Endothelial cell of umbilical vein (primary cell): ENCODE measurements around the gene ANKRD61. TPM values are rescaled to one million over a fixed set of nuclear protein-coding genes. Genes with fewer than 3 reads are reported as not detected.
"Not testable (repeated sequence)": the region's sequence is repeated elsewhere in the genome, so short reads cannot be mapped to it uniquely, and the experiment has no call there.

Source experiments
- BruUV-seq: library from RNA; stranded (reverse); fragments of 400-500 nt; replicated peaks from 2 replicates; lab custom pipeline; 2021; lab: Mats Ljungman, UMichigan
- CTCF ChIA-PET: fragments of 300-600, 350-600 bp; sonication (Branson Sonifier 250); formaldehyde crosslinking; loops from one replicate; lab custom pipeline; 2021; ENCODE audit warnings: antibody characterized with exemption, inconsistent platforms; lab: Charles Lee
- POLR2A ChIA-PET: fragments of 300-600, 350-600 bp; sonication (Branson Sonifier 250); formaldehyde crosslinking; loops from one replicate; lab custom pipeline; 2021; ENCODE audit warnings: antibody characterized with exemption, inconsistent platforms; lab: Charles Lee
- DNase-seq: peaks from one replicate; pipeline ENCODE4 v3.0.0-alpha.2; 2011; ENCODE audit warnings: low read depth, low spot score
- FAIRE-seq: peaks from 2 replicates; lab custom pipeline; 2011; peaks lifted over from hg19 to GRCh38; lab: Jason Lieb, UNC
- H2AFZ ChIP-seq: 2 replicates; pipeline ENCODE4 v1.6.0; 2012; ENCODE audit warnings: low read depth, low read length, control low read depth, inconsistent platforms
- H3K27ac ChIP-seq: 2 replicates; pipeline ENCODE4 v1.5.1; 2011; ENCODE audit warnings: low read depth, mild to moderate bottlenecking, control low read depth, low read length, moderate library complexity; ENCODE audit not compliant: insufficient read depth
- H3K27me3 ChIP-seq, 2 experiments: 2 replicates each; pipeline versions ENCODE4 v1.6.0 to v1.6.1; 2011; ENCODE audit warnings: low read length in 2 of 2, mixed read lengths in 1 of 2; ENCODE audit not compliant: control insufficient read depth in 2 of 2, insufficient read depth in 2 of 2
- H3K36me3 ChIP-seq, 2 experiments: 2 replicates in 1 of 2; 3 replicates in 1 of 2; pipeline ENCODE4 v1.5.1; 2011; ENCODE audit warnings: low read length in 2 of 2, mild to moderate bottlenecking in 1 of 2, moderate library complexity in 1 of 2; ENCODE audit not compliant: control insufficient read depth in 2 of 2, insufficient read depth in 2 of 2; ENCODE audit errors: extremely low read depth in 1 of 2
- H3K4me1 ChIP-seq: 3 replicates; pipeline ENCODE4 v1.5.1; 2011; ENCODE audit warnings: mild to moderate bottlenecking, low read length; ENCODE audit not compliant: control insufficient read depth, insufficient read depth; ENCODE audit errors: extremely low read depth
- H3K4me2 ChIP-seq: 2 replicates; pipeline ENCODE4 v1.6.1; 2011; ENCODE audit warnings: low read length, control low read depth, mixed read lengths; ENCODE audit not compliant: insufficient read depth
- H3K4me3 ChIP-seq, 3 experiments: fragments of 200-600 bp in 1 of 3; sonication (generic), shearing (Covaris generic) in 1 of 3; replicated peaks in 1 of 3; 2 replicates each; pipeline ENCODE4 v1.5.1; 2011 to 2016; ENCODE audit warnings: control low read depth in 3 of 3, low read length in 3 of 3, mild to moderate bottlenecking in 2 of 3, inconsistent platforms in 1 of 3, low read depth in 1 of 3, moderate library complexity in 1 of 3; ENCODE audit not compliant: insufficient read depth in 1 of 3
- H3K79me2 ChIP-seq: 2 replicates; pipeline ENCODE4 v1.6.0; 2012; ENCODE audit warnings: low read length, inconsistent platforms; ENCODE audit not compliant: control insufficient read depth, insufficient read depth
- H3K9ac ChIP-seq: replicated peaks from 2 replicates; pipeline ENCODE3; 2011; ENCODE audit warnings: low read length, control low read depth; ENCODE audit not compliant: insufficient read depth; ENCODE audit errors: extremely low read depth
- H3K9me1 ChIP-seq: replicated peaks from 3 replicates; pipeline ENCODE4 v1.6.0; 2011; ENCODE audit warnings: mild to moderate bottlenecking, low read length; ENCODE audit not compliant: control insufficient read depth, insufficient read depth; ENCODE audit errors: extremely low read depth
- H3K9me3 ChIP-seq: replicated peaks from 2 replicates; pipeline ENCODE4 v1.5.1; 2012; ENCODE audit warnings: low read length, inconsistent platforms; ENCODE audit not compliant: control insufficient read depth, insufficient read depth
- H4K20me1 ChIP-seq: replicated peaks from 2 replicates; pipeline ENCODE3; 2011; ENCODE audit warnings: mild to moderate bottlenecking, low read length; ENCODE audit not compliant: control insufficient read depth, insufficient read depth; ENCODE audit errors: extremely low read depth
- CTCF ChIP-seq, 2 donors: IDR thresholded peaks; 1 replicate in 1 of 2; 2 replicates in 1 of 2; pipeline ENCODE4 v1.5.1; 2011; ENCODE audit warnings: low read length in 2 of 2, mild to moderate bottlenecking in 2 of 2, moderate library complexity in 2 of 2, control low read depth in 1 of 2, inconsistent platforms in 1 of 2, low read depth in 1 of 2; ENCODE audit not compliant: insufficient read depth in 1 of 2; ENCODE audit errors: extremely low read depth in 1 of 2
- EZH2 ChIP-seq: IDR thresholded peaks from 2 replicates; pipeline ENCODE4 v1.6.1; 2012; ENCODE audit warnings: borderline replicate concordance, low read depth, mild to moderate bottlenecking, moderate library complexity, low read length, inconsistent platforms; ENCODE audit not compliant: severe bottlenecking
- FOS ChIP-seq: IDR thresholded peaks from 2 replicates; pipeline ENCODE4 v1.6.1; 2011; ENCODE audit warnings: mild to moderate bottlenecking, low read length, moderate library complexity, borderline replicate concordance; ENCODE audit not compliant: insufficient read depth
- GATA2 ChIP-seq: IDR thresholded peaks from 2 replicates; pipeline ENCODE4 v1.7.0; 2011; ENCODE audit warnings: low read depth, mild to moderate bottlenecking, moderate library complexity, mixed read lengths, low read length; ENCODE audit not compliant: insufficient read length, insufficient read depth
- JUN ChIP-seq: IDR thresholded peaks from 2 replicates; pipeline ENCODE4 v1.6.1; 2011; ENCODE audit warnings: borderline replicate concordance, low read depth; ENCODE audit not compliant: insufficient read length, insufficient read depth
- MYC ChIP-seq: IDR thresholded peaks from one replicate; pipeline ENCODE4 v1.6.1; 2011; ENCODE audit warnings: mild to moderate bottlenecking, low read depth, low read length
- POLR2AphosphoS5 ChIP-seq: IDR thresholded peaks from 2 replicates; pipeline ENCODE4 v1.6.1; 2012; ENCODE audit warnings: low read depth, mild to moderate bottlenecking, control low read depth, low read length, moderate library complexity; ENCODE audit not compliant: insufficient read depth
- dilution Hi-C: fragments of 300-500 bp; cut with MboI; formaldehyde crosslinking; loops from one replicate; pipeline ENCODE4 v1.15.0; 2019; ENCODE audit warnings: low sequenced_read_pairs; ENCODE audit not compliant: extremely low pct_ligation_motif_present
- intact Hi-C: fragments of 100-400 bp; cut with micrococcal nuclease; formaldehyde crosslinking; loops from one replicate; pipeline ENCODE4 v1.10.0; 2022
- polyA plus RNA-seq, 4 experiments: library from polyadenylated mRNA; depleted of rRNA in 3 of 4; stranded (reverse) in 3 of 4; unstranded in 1 of 4; fragments of >200 nt; gene quantifications; 2 replicates each; pipeline versions ENCODE4 v1.2.1 to v1.2.3, GENCODE V29; 2011 to 2012; ENCODE audit warnings: missing spikeins in 1 of 4
- total RNA-seq: library from RNA; stranded (reverse); gene quantifications from 2 replicates; pipeline ENCODE4 v1.2.3, GENCODE V29; 2021

Gene ANKRD61
- total and polyA plus RNA-seq, 2 donors (not counting 3 experiments of a cell fraction or from before 2014, with no cell fraction given) = 0.18 to 0.53 TPM

- Histone ChIP-seq H3K9me1 (no peaks in the 10 kb centered on the region), H4K20me1 (no peaks in the 10 kb centered on the region), H3K4me1 (peaks cover 4% of the 10 kb centered on the region), H3K9me3 (no peaks in the 10 kb centered on the region), H3K9ac (no peak overlapping the region), H3K27ac (no peak overlapping the region), H2AFZ (no peak overlapping the region), H3K4me3 (no peak overlapping the region), H3K79me2 (no peaks in the 10 kb centered on the region), H3K36me3 (no peaks in the 10 kb centered on the region), H3K27me3 (no peaks in the 10 kb centered on the region), H3K4me2 (no peak overlapping the region)
- dilution Hi-C loops = no loop called here
- TF ChIP-seq JUN (no peak), CTCF (IDR thresholded peaks at IDR 0.05; ENCODE audit: extremely low read depth in 1 of 2, insufficient read depth in 1 of 2, low read depth in 1 of 2, low read length in 2 of 2) (no peak), MYC (no peak), FOS (no peak), EZH2 (no peak), GATA2 (no peak), POLR2AphosphoS5 (no peak)
- FAIRE-seq (no peak), DNase-seq (no peak)
- BruUV-seq = no TSS peak
- intact Hi-C loops = no loop called here
- ChIA-PET CTCF (interaction anchor here (1.1 kb wide), 1 partner anchor 12 kb away, joined by 3 read pairs; no protein-coding TSS in a partner anchor), POLR2A (no interaction called here)
Measured at GRCh38 chr7:6078548-6078947, 47.4 kb downstream of the ANKRD61 start.

- H3K4me3 ChIP-seq, intact Hi-C loops, H3K27me3 ChIP-seq, H2AFZ ChIP-seq, dilution Hi-C loops, H3K9me1 ChIP-seq, H3K36me3 ChIP-seq, H3K9me3 ChIP-seq, H3K79me2 ChIP-seq, FAIRE-seq, POLR2A ChIA-PET, BruUV-seq, H3K4me1 ChIP-seq, H3K9ac ChIP-seq, DNase-seq, H3K27ac ChIP-seq, H3K4me2 ChIP-seq, H4K20me1 ChIP-seq: not testable (repeated sequence)
- CTCF ChIA-PET = interaction anchor here (1.8 kb wide), 1 partner anchor 10 kb away, joined by 5 read pairs; no protein-coding TSS in a partner anchor
Measured at GRCh38 chr7:6083047-6083446, 51.9 kb downstream of the ANKRD61 start.
